GM23338 (cell line): ENCODE data around the gene CABYR. TPM values are rescaled to one million over a fixed set of nuclear protein-coding genes. Genes with fewer than 3 reads are reported as not detected.

Experiments used
- ATAC-seq: fragments of 200-7000 bp; cut with Tn5 transposase; 3 replicates; pipeline ENCODE4 v1.9.1; 2020
- DNase-seq: peaks from one replicate; pipeline ENCODE4 v3.0.0-alpha.2; 2015; ENCODE audit warnings: low spot score
- H2AFZ ChIP-seq: fragments of 200-600 bp; sonication (generic); 2 replicates; pipeline ENCODE4 v1.8.0; 2016; ENCODE audit warnings: antibody characterized with exemption, mild to moderate bottlenecking, moderate library complexity
- H3F3A ChIP-seq: fragments of 200-600 bp; sonication (generic); replicated peaks from 2 replicates; pipeline ENCODE4 v1.8.0; 2017; ENCODE audit warnings: antibody characterized with exemption, mixed run types, low read depth
- H3K27ac ChIP-seq: fragments of 200-600 bp; sonication (generic); 2 replicates; pipeline ENCODE4 v1.6.1; 2016; ENCODE audit warnings: low read depth
- H3K27me3 ChIP-seq: fragments of 200-600 bp; sonication (generic); 2 replicates; pipeline ENCODE4 v1.8.0; 2016; ENCODE audit warnings: mild to moderate bottlenecking, mixed run types, moderate library complexity; ENCODE audit not compliant: insufficient read depth
- H3K36me3 ChIP-seq: fragments of 200-600 bp; sonication (generic); 2 replicates; pipeline ENCODE4 v1.8.0; 2016; ENCODE audit warnings: mild to moderate bottlenecking; ENCODE audit not compliant: insufficient read depth
- H3K4me1 ChIP-seq: fragments of 200-600 bp; sonication (generic); 2 replicates; pipeline ENCODE4 v1.8.0; 2016; ENCODE audit warnings: mild to moderate bottlenecking, moderate library complexity; ENCODE audit not compliant: insufficient read depth
- H3K4me2 ChIP-seq: fragments of 200-600 bp; sonication (generic); 2 replicates; pipeline ENCODE4 v1.7.1; 2017; ENCODE audit warnings: mixed run types
- H3K4me3 ChIP-seq: fragments of 200-600 bp; sonication (generic); 2 replicates; pipeline ENCODE4 v1.6.1; 2016; ENCODE audit warnings: mixed run types
- H3K79me2 ChIP-seq: fragments of 200-600 bp; sonication (generic); replicated peaks from 2 replicates; pipeline ENCODE4 v1.8.0; 2017; ENCODE audit warnings: mild to moderate bottlenecking; ENCODE audit not compliant: insufficient read depth
- H3K9me2 ChIP-seq: fragments of 200-600 bp; sonication (generic); 2 replicates; pipeline ENCODE4 v1.8.0; 2017; ENCODE audit not compliant: insufficient read depth
- H4K20me1 ChIP-seq: fragments of 200-600 bp; sonication (generic); replicated peaks from 2 replicates; pipeline ENCODE4 v1.8.0; 2017; ENCODE audit warnings: mild to moderate bottlenecking; ENCODE audit not compliant: insufficient read depth
- H3K27ac Mint-ChIP-seq: 2 replicates; pipeline ENCODE4 v1.8.0; 2020; ENCODE audit warnings: inconsistent platforms, mild to moderate bottlenecking, moderate library complexity, mixed read lengths
- H3K27me3 Mint-ChIP-seq: 3 replicates; pipeline ENCODE4 v1.8.0; 2022; ENCODE audit warnings: low read depth, mild to moderate bottlenecking, moderate library complexity, mixed read lengths, inconsistent platforms; ENCODE audit not compliant: insufficient read depth, poor library complexity
- H3K36me3 Mint-ChIP-seq: 3 replicates; pipeline ENCODE4 v1.8.0; 2021; ENCODE audit warnings: low read depth, mild to moderate bottlenecking, inconsistent platforms, moderate library complexity, mixed read lengths
- H3K4me1 Mint-ChIP-seq: 3 replicates; pipeline ENCODE4 v1.8.0; 2020; ENCODE audit warnings: mild to moderate bottlenecking, inconsistent platforms, mixed read lengths
- H3K4me3 Mint-ChIP-seq: 3 replicates; pipeline ENCODE4 v1.8.0; 2021; ENCODE audit warnings: moderate library complexity, mild to moderate bottlenecking, inconsistent platforms, mixed read lengths
- H3K9me3 Mint-ChIP-seq: 3 replicates; pipeline ENCODE4 v1.8.0; 2020; ENCODE audit warnings: moderate library complexity, mild to moderate bottlenecking, inconsistent platforms, mixed read lengths
- EZH2 ChIP-seq: fragments of 200-600 bp; sonication (generic); IDR thresholded peaks from one replicate; pipeline ENCODE4 v1.8.0; 2017; ENCODE audit warnings: antibody characterized with exemption, mild to moderate bottlenecking, low read depth; ENCODE audit not compliant: unreplicated experiment
- EZH2phosphoT487 ChIP-seq: fragments of 200-600 bp; sonication (generic); IDR thresholded peaks from one replicate; pipeline ENCODE4 v1.8.1; 2018; ENCODE audit warnings: antibody characterized with exemption; ENCODE audit not compliant: unreplicated experiment
- JUNB ChIP-seq: IDR thresholded peaks from one replicate; pipeline ENCODE4 v1.6.1; 2016; ENCODE audit warnings: antibody characterized with exemption; ENCODE audit not compliant: unreplicated experiment
- NANOG ChIP-seq: IDR thresholded peaks from 2 replicates; pipeline ENCODE4 v1.6.1; 2016; ENCODE audit warnings: antibody characterized with exemption, borderline replicate concordance
- POLR2AphosphoS5 ChIP-seq: IDR thresholded peaks from 2 replicates; pipeline ENCODE4 v1.6.1; 2016; ENCODE audit warnings: antibody characterized with exemption, low read depth
- STAT1 ChIP-seq: IDR thresholded peaks from one replicate; pipeline ENCODE4 v1.6.1; 2016; ENCODE audit warnings: antibody characterized with exemption; ENCODE audit not compliant: unreplicated experiment
- ZNF114 ChIP-seq: fragments of 250-450 bp; sonication (Bioruptor Pico); IDR thresholded peaks from 2 replicates; pipeline ENCODE4 v1.5.0; 2020; ENCODE audit warnings: mild to moderate bottlenecking, moderate library complexity
- ZNF331 ChIP-seq: fragments of 250-450 bp; sonication (Bioruptor Pico); IDR thresholded peaks from 2 replicates; pipeline ENCODE4 v1.5.0; 2020; ENCODE audit warnings: low read depth, mild to moderate bottlenecking, moderate library complexity
- polyA plus RNA-seq: library from polyadenylated mRNA; unstranded; fragments of >200 nt; fragmentation: Nextera tagmentation; extraction: Ambion mirVana; gene quantifications from 2 replicates; pipeline ENCODE4 v1.2.1, GENCODE V29; 2016
- total RNA-seq: library from RNA; depleted of rRNA; stranded (reverse); fragments of >200 nt; shearing (Covaris generic); gene quantifications from 2 replicates; pipeline ENCODE4 v1.2.3, GENCODE V29; 2014
- TF ChIP-seq, protein P1 (sequence below), 2 experiments: fragments of 200-600 bp in 1 of 2; sonication (generic) in 1 of 2; conservative IDR thresholded peaks; 2 replicates each; pipeline versions ENCODE4 v1.5.1 to v1.6.1; 2016 to 2017; ENCODE audit warnings: antibody characterized with exemption in 2 of 2, low read depth in 2 of 2, mild to moderate bottlenecking in 2 of 2, moderate library complexity in 1 of 2
- TF ChIP-seq, protein P2 (sequence below): IDR thresholded peaks from one replicate; pipeline ENCODE4 v1.6.1; 2018; ENCODE audit warnings: antibody characterized with exemption; ENCODE audit not compliant: unreplicated experiment

CABYR gene
- total and polyA plus RNA-seq, 2 experiments from 2014 or later: 24.0 to 48.4 TPM

DNA sequence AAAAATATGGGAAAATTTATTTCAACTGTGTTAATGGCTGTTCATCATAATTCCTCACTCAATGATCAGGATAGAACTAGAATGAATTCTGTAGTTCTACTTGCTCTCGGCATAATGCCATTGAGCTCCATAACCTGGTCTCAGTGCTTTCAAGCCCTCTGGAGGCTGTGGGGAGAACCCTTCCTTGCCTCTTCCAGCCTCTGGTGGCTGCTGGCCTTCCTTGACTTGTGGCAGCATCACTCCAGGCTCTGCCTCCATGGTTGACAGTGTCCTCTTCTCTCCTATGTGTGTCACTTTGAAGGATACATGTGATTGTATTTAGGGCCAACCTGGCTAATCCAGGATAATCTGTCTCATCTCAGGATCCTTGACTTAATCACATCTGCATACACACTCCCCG is 26.9 kb upstream of the CABYR start:
- Histone ChIP-seq H3K79me2 (peaks cover 17% of the 10 kb centered on the region; the same call in 1 of the 2 replicates), H3K4me1 (no peaks in the 10 kb centered on the region; the same call in 1 of the 2 replicates), H3K4me3 (no peak overlapping the region), H3K9me2 (no peaks in the 10 kb centered on the region), H4K20me1 (peaks cover 6% of the 10 kb centered on the region), H3F3A (peaks cover 9% of the 10 kb centered on the region), H2AFZ (no peak overlapping the region), H3K4me2 (no peak overlapping the region), H3K27ac (peak overlapping the region; percentile 76; the same call in 1 of the 2 replicates), H3K27me3 (no peaks in the 10 kb centered on the region), H3K36me3 (peaks cover 24% of the 10 kb centered on the region)
- Mint-ChIP-seq H3K9me3 (no peaks in the 10 kb centered on the region), H3K4me1 (peaks cover 6% of the 10 kb centered on the region; the same call in 2 of the 3 replicates), H3K36me3 (no peaks in the 10 kb centered on the region; the same call in 2 of the 3 replicates), H3K4me3 (no peak overlapping the region), H3K27me3 (peaks cover 1% of the 10 kb centered on the region), H3K27ac (no peak overlapping the region)
- ATAC-seq: peak; percentile 38; the same call in 1 of the 3 replicates
- TF ChIP-seq, protein P1, sequence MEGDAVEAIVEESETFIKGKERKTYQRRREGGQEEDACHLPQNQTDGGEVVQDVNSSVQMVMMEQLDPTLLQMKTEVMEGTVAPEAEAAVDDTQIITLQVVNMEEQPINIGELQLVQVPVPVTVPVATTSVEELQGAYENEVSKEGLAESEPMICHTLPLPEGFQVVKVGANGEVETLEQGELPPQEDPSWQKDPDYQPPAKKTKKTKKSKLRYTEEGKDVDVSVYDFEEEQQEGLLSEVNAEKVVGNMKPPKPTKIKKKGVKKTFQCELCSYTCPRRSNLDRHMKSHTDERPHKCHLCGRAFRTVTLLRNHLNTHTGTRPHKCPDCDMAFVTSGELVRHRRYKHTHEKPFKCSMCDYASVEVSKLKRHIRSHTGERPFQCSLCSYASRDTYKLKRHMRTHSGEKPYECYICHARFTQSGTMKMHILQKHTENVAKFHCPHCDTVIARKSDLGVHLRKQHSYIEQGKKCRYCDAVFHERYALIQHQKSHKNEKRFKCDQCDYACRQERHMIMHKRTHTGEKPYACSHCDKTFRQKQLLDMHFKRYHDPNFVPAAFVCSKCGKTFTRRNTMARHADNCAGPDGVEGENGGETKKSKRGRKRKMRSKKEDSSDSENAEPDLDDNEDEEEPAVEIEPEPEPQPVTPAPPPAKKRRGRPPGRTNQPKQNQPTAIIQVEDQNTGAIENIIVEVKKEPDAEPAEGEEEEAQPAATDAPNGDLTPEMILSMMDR (conservative IDR thresholded peaks at IDR 0.05; ENCODE audit: low read depth in 2 of 2): peak in 1 of 2 experiments; percentile 21; a peak in 1 of 4 replicates
- no peak for TF ChIP-seq EZH2
- no peak for DNase-seq

DNA sequence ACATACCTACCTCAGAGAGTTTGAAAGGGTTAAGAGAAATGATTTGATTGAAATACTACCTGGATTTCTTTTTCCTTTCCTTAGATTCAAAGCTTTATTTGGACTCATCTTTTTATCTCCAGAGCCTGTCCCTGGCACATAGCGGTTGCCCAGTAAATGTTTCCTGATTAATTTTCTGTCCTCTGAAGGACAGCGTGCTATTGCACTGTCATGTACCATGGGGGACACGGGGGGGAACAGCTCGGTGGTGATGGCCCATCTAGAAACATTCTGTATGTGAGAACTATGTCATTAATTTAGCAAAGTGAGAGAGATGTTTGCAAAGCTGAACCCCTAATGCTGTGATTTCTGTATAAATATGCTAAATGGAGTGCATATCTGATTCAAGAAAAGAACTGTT is 26.4 kb upstream of the CABYR start:
- Mint-ChIP-seq H3K4me3 (no peak overlapping the region), H3K9me3 (no peaks in the 10 kb centered on the region), H3K4me1 (peaks cover 6% of the 10 kb centered on the region; the same call in 2 of the 3 replicates), H3K36me3 (no peaks in the 10 kb centered on the region), H3K27ac (no peak overlapping the region), H3K27me3 (peaks cover 1% of the 10 kb centered on the region)
- Histone ChIP-seq H3K36me3 (peaks cover 26% of the 10 kb centered on the region), H2AFZ (no peak overlapping the region), H4K20me1 (peaks cover under 1% of the 10 kb centered on the region), H3K4me2 (no peak overlapping the region), H3K27me3 (no peaks in the 10 kb centered on the region), H3K27ac (peak overlapping the region; percentile 76; the same call in 1 of the 2 replicates), H3K9me2 (no peaks in the 10 kb centered on the region), H3F3A (peaks cover 9% of the 10 kb centered on the region), H3K4me3 (no peak overlapping the region), H3K79me2 (peaks cover 17% of the 10 kb centered on the region; the same call in 1 of the 2 replicates), H3K4me1 (no peaks in the 10 kb centered on the region; the same call in 1 of the 2 replicates)
- no peak for DNase-seq
- ATAC-seq: no peak
- TF ChIP-seq STAT1: no peak
- TF ChIP-seq NANOG: no peak
- TF ChIP-seq, protein P1 (conservative IDR thresholded peaks at IDR 0.05; ENCODE audit: low read depth in 2 of 2): no peak
- no peak for TF ChIP-seq POLR2AphosphoS5
- no peak for TF ChIP-seq EZH2phosphoT487
- no peak for TF ChIP-seq EZH2
- no peak for TF ChIP-seq ZNF114 (CRISPR knock-in tag)
- TF ChIP-seq, protein P2, sequence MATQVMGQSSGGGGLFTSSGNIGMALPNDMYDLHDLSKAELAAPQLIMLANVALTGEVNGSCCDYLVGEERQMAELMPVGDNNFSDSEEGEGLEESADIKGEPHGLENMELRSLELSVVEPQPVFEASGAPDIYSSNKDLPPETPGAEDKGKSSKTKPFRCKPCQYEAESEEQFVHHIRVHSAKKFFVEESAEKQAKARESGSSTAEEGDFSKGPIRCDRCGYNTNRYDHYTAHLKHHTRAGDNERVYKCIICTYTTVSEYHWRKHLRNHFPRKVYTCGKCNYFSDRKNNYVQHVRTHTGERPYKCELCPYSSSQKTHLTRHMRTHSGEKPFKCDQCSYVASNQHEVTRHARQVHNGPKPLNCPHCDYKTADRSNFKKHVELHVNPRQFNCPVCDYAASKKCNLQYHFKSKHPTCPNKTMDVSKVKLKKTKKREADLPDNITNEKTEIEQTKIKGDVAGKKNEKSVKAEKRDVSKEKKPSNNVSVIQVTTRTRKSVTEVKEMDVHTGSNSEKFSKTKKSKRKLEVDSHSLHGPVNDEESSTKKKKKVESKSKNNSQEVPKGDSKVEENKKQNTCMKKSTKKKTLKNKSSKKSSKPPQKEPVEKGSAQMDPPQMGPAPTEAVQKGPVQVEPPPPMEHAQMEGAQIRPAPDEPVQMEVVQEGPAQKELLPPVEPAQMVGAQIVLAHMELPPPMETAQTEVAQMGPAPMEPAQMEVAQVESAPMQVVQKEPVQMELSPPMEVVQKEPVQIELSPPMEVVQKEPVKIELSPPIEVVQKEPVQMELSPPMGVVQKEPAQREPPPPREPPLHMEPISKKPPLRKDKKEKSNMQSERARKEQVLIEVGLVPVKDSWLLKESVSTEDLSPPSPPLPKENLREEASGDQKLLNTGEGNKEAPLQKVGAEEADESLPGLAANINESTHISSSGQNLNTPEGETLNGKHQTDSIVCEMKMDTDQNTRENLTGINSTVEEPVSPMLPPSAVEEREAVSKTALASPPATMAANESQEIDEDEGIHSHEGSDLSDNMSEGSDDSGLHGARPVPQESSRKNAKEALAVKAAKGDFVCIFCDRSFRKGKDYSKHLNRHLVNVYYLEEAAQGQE: no peak
- no peak for TF ChIP-seq ZNF331 (CRISPR knock-in tag)
- TF ChIP-seq JUNB: no peak
